DOHH2 (cell line): ENCODE results near the gene CTU1.

ENCODE experiments used
- H3F3A ChIP-seq: fragments of 200-600 bp; sonication (generic), shearing (Covaris generic); 2 replicates; pipeline ENCODE4 v1.6.0; 2016; ENCODE audit warnings: antibody characterized with exemption, mild to moderate bottlenecking; ENCODE audit not compliant: control insufficient read depth, insufficient read depth
- H3K27ac ChIP-seq: fragments of 200-600 bp; sonication (generic); 2 replicates; pipeline ENCODE4 v1.5.1; 2014; ENCODE audit warnings: low read depth, mild to moderate bottlenecking, low read length, moderate library complexity
- H3K27me3 ChIP-seq: fragments of 200-600 bp; sonication (generic); 2 replicates; pipeline ENCODE4 v1.6.1; 2014; ENCODE audit warnings: mild to moderate bottlenecking, low read length, mixed read lengths; ENCODE audit not compliant: control insufficient read depth
- H3K36me3 ChIP-seq: fragments of 200-600 bp; sonication (generic); 2 replicates; pipeline ENCODE4 v1.6.1; 2014; ENCODE audit warnings: mild to moderate bottlenecking, low read length, moderate library complexity, mixed read lengths; ENCODE audit not compliant: control insufficient read depth
- H3K4me1 ChIP-seq: fragments of 200-600 bp; sonication (generic); 2 replicates; pipeline ENCODE4 v1.6.1; 2014; ENCODE audit warnings: mild to moderate bottlenecking, low read length, mixed read lengths; ENCODE audit not compliant: control insufficient read depth
- H3K4me2 ChIP-seq: fragments of 200-600 bp; sonication (generic); 2 replicates; pipeline ENCODE4 v1.6.0; 2014; ENCODE audit warnings: mild to moderate bottlenecking, low read length, moderate library complexity
- H3K4me3 ChIP-seq: fragments of 200-600 bp; sonication (generic); 2 replicates; pipeline ENCODE4 v1.5.1; 2014; ENCODE audit warnings: mild to moderate bottlenecking, low read length, mixed read lengths
- H3K79me2 ChIP-seq: fragments of 200-600 bp; sonication (generic); 2 replicates; pipeline ENCODE4 v1.6.1; 2014; ENCODE audit warnings: mild to moderate bottlenecking, low read length, mixed read lengths; ENCODE audit not compliant: control insufficient read depth
- H3K9me2 ChIP-seq: fragments of 200-600 bp; sonication (generic); replicated peaks from 2 replicates; pipeline ENCODE4 v1.6.1; 2014; ENCODE audit warnings: mild to moderate bottlenecking, low read length, mixed read lengths; ENCODE audit not compliant: control insufficient read depth
- H3K9me3 ChIP-seq: fragments of 200-600 bp; sonication (generic); 2 replicates; pipeline ENCODE4 v1.6.1; 2014; ENCODE audit warnings: antibody characterized with exemption, low read length, mixed read lengths; ENCODE audit not compliant: control insufficient read depth, insufficient read depth
- H4K20me1 ChIP-seq: fragments of 200-600 bp; sonication (generic); 2 replicates; pipeline ENCODE4 v1.6.0; 2014; ENCODE audit warnings: low read depth, mild to moderate bottlenecking, antibody characterized with exemption, low read length, moderate library complexity; ENCODE audit not compliant: control insufficient read depth, insufficient read depth
- EZH2phosphoT487 ChIP-seq: fragments of 200-600 bp; sonication (generic); IDR thresholded peaks from 2 replicates; pipeline ENCODE4 v1.6.1; 2017; ENCODE audit warnings: borderline replicate concordance, mild to moderate bottlenecking, antibody characterized with exemption, low read length, moderate library complexity, mixed read lengths
- TF ChIP-seq, protein P1 (sequence below): fragments of 200-600 bp; sonication (generic); IDR thresholded peaks from one replicate; pipeline ENCODE4 v1.5.1; 2014; ENCODE audit warnings: antibody characterized with exemption, mild to moderate bottlenecking, low read depth, low read length; ENCODE audit not compliant: poor library complexity, severe bottlenecking

Gene CTU1

DNA sequence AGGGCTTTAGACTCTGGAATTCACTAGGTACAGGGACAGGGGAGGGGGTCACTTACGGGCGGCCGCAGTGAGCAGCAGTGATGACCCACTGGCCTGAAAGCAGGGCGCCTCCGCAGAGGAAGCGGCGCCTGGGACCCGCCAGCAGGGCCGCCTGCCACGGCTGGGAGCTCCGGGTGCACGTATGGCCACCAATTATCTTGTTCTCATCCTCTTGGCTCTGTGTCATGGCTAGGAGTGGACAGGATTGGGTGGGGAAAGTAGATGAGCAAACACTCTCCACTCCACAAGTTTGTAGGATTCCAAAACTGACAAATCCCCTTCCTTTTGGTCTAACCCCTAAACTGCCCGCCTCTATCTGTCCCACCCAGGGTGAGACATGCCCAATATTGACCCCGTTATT is 26.7 kb downstream of the CTU1 start:
- Histone ChIP-seq H3K9me3 (no peaks in the 10 kb centered on the region), H3K79me2 (no peaks in the 10 kb centered on the region), H3K27me3 (no peaks in the 10 kb centered on the region), H3K27ac (no peak overlapping the region), H3K9me2 (no peaks in the 10 kb centered on the region), H3K4me3 (no peak overlapping the region), H3F3A (no peaks in the 10 kb centered on the region), H3K36me3 (no peaks in the 10 kb centered on the region), H3K4me2 (no peak overlapping the region), H4K20me1 (no peaks in the 10 kb centered on the region), H3K4me1 (no peaks in the 10 kb centered on the region)
- TF ChIP-seq, protein P1, sequence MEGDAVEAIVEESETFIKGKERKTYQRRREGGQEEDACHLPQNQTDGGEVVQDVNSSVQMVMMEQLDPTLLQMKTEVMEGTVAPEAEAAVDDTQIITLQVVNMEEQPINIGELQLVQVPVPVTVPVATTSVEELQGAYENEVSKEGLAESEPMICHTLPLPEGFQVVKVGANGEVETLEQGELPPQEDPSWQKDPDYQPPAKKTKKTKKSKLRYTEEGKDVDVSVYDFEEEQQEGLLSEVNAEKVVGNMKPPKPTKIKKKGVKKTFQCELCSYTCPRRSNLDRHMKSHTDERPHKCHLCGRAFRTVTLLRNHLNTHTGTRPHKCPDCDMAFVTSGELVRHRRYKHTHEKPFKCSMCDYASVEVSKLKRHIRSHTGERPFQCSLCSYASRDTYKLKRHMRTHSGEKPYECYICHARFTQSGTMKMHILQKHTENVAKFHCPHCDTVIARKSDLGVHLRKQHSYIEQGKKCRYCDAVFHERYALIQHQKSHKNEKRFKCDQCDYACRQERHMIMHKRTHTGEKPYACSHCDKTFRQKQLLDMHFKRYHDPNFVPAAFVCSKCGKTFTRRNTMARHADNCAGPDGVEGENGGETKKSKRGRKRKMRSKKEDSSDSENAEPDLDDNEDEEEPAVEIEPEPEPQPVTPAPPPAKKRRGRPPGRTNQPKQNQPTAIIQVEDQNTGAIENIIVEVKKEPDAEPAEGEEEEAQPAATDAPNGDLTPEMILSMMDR: no peak

DNA sequence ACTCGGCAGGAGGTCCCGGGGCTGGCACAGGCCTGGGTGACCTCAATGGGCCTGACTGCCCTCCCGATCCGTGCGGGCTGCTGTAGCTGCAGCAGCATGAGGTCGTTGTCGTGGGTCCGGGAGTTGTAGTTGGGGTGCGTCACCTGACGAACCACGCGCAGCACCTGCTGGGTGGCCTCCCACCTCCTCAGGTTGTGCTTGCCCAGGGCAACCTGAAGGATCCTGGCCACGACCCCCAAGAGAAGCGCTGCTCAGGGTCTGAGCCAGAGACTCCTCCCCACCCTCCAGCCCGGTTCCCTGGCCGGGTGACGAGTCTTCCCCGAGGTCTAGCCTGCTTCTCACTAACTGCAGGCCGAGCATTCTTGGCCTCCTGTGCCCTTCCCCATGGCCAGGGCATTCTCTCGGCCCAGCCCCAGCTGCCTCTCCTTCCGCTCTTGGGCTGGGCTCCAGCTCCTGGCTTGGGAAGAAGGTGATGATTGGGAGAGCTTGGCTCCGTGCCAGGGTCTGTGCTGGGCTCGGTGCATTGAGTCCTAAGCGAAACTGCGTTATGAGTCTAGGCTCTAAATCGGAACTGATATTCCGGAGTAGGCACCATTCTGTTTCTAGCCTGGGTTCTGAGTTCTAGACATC is 28.6 kb downstream of the CTU1 start:
- Histone ChIP-seq H3K36me3 (no peaks in the 10 kb centered on the region), H3F3A (no peaks in the 10 kb centered on the region), H3K27me3 (no peaks in the 10 kb centered on the region), H3K4me2 (no peak overlapping the region), H3K27ac (no peak overlapping the region), H3K79me2 (no peaks in the 10 kb centered on the region), H3K9me3 (no peaks in the 10 kb centered on the region), H4K20me1 (no peaks in the 10 kb centered on the region), H3K9me2 (no peaks in the 10 kb centered on the region), H3K4me1 (no peaks in the 10 kb centered on the region), H3K4me3 (no peak overlapping the region)
- TF ChIP-seq EZH2phosphoT487: no peak
- TF ChIP-seq, protein P1: no peak

DNA sequence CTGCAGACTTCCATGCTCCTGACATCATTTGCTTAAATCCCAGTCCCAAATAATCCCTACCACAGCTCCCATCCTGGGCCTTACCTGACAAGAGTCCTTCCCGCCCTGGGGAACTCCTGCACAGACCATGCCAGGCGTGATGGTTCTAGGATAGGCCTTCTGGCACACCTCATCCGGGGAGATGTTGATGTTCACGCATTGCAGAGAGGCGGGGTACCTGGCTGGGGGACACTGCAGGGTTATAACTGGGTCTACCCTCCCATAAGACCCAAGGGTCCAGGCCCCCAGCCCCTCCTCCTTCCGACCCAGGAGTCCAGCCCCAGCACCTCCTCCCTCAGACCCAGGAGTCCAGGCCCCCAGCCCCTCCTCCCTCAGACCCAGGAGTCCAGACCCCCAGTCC is 29.5 kb downstream of the CTU1 start:
- H3K9me3 ChIP-seq: peaks cover 5% of the 10 kb centered on the region; the same call in 1 of the 2 replicates
- H3K4me3 ChIP-seq: no peak overlapping the region
- no peak for TF ChIP-seq EZH2phosphoT487
- TF ChIP-seq, protein P1: no peak
- no peaks in the 10 kb centered on the region for H4K20me1 ChIP-seq
- H3K36me3 ChIP-seq: no peaks in the 10 kb centered on the region
- H3K4me2 ChIP-seq: no peak overlapping the region
- no peaks in the 10 kb centered on the region for H3K9me2 ChIP-seq
- no peak overlapping the region for H3K27ac ChIP-seq
- no peaks in the 10 kb centered on the region for H3F3A ChIP-seq
- no peaks in the 10 kb centered on the region for H3K79me2 ChIP-seq
- H3K27me3 ChIP-seq: no peaks in the 10 kb centered on the region
- H3K4me1 ChIP-seq: no peaks in the 10 kb centered on the region
